ENCODE results near the gene THBS4. TPM values are rescaled to one million over a fixed set of nuclear protein-coding genes. Genes with fewer than 3 reads are reported as not detected.

Gene THBS4
- total RNA-seq, 1 donor from 2014 or later, result 0.29 TPM

DNA sequence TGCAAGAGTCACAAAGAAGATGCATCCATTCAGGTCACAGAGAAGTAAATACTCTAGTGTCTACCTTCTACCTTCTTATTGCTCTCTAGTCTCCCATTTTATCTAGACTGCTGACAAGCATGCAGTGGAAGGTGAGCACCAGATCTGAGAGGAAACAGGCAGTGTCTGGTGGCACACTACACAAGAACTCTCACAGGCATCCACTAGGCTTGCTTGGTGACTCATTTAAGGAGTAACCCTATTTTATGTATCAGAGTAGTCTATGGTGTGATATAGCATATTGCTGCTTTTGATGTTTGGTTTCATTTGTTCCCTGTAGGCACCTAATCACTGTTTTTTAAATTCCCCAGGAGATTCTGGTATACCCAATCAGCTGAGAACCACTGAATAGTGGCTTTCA, 1.6 kb upstream of the THBS4 start:
- no peak for DNase-seq (ENCODE audit: low read depth)
- TF ChIP-seq, protein P1, sequence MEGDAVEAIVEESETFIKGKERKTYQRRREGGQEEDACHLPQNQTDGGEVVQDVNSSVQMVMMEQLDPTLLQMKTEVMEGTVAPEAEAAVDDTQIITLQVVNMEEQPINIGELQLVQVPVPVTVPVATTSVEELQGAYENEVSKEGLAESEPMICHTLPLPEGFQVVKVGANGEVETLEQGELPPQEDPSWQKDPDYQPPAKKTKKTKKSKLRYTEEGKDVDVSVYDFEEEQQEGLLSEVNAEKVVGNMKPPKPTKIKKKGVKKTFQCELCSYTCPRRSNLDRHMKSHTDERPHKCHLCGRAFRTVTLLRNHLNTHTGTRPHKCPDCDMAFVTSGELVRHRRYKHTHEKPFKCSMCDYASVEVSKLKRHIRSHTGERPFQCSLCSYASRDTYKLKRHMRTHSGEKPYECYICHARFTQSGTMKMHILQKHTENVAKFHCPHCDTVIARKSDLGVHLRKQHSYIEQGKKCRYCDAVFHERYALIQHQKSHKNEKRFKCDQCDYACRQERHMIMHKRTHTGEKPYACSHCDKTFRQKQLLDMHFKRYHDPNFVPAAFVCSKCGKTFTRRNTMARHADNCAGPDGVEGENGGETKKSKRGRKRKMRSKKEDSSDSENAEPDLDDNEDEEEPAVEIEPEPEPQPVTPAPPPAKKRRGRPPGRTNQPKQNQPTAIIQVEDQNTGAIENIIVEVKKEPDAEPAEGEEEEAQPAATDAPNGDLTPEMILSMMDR (conservative IDR thresholded peaks at IDR 0.05; ENCODE audit: low read depth, low read length), result no peak

DNA sequence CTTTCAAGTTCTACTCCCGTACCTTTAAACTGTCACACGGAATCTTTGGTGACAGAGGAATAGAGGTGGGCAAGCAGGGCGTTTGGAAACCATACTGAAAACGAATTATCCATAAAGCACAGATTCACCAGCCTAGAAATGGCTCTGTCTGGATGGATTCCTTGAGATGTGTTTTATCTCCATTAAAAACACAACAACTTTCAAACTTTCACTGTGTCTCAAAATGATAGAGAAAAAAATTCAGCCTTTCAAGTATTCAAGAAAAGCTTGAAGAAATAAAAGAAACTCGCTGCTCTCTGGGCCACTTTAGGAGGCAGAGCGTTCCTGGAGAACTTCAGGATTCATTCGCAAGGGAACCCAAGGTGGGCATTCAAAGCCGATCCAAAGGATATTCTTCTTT, 589 bp upstream of the THBS4 start:
- DNase-seq (ENCODE audit: low read depth), result no peak
- no peak overlapping the region for H3K4me3 ChIP-seq (ENCODE audit: low read depth, low read length)
- TF ChIP-seq, protein P1 (conservative IDR thresholded peaks at IDR 0.05; ENCODE audit: low read depth, low read length), result no peak

More for the DNA sequence above, 1.6 kb upstream of the THBS4 start:
- no peak overlapping the region for H3K4me3 ChIP-seq (ENCODE audit: low read depth, low read length)

DNA sequence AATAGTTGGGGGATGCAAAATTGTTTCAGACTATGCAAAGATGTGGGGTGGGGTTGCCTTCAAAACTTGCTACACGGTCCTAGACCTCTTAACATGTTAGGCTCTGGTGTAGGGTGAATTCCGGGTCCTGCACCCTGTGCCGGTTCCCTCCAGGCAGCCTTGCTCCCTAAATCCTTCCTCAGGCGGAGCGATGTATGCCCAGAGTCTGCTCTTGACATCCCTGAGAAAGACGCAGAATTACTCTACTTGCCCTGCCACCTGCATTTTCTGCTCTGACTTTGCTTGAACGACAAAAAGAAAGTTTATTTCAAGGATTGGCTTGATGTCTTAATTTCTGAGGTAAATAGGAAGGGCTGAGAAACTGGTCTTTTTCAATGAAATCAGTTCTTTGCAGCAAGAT, 691 bp downstream of the THBS4 start:
- DNase-seq (ENCODE audit: low read depth), result no peak
- no peak overlapping the region for H3K4me3 ChIP-seq (ENCODE audit: low read depth, low read length)
- TF ChIP-seq, protein P1 (conservative IDR thresholded peaks at IDR 0.05; ENCODE audit: low read depth, low read length), result no peak

DNA sequence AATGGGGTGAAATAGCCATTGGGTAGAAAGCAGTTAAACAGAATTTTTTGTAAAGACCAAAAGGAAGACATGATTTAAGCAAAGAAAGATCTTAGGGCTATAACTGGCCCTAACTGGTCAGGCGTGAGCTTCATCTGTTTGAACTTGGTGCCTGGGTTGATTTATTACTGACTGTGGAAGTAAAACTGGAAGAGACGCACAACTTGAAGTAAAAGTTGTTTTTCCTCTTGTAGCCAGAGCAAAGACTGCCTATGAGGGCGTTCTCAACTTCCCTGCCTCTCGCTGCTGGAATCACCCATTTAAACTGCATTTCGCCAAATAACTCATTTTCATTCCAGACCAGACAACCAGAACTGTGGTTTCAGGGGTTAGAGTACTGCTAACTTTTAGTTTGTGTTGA, 1.5 kb downstream of the THBS4 start:
- no peak overlapping the region for H3K4me3 ChIP-seq (ENCODE audit: low read depth, low read length)
- TF ChIP-seq, protein P1 (conservative IDR thresholded peaks at IDR 0.05; ENCODE audit: low read depth, low read length), result no peak
- DNase-seq (ENCODE audit: low read depth), result no peak

DNA sequence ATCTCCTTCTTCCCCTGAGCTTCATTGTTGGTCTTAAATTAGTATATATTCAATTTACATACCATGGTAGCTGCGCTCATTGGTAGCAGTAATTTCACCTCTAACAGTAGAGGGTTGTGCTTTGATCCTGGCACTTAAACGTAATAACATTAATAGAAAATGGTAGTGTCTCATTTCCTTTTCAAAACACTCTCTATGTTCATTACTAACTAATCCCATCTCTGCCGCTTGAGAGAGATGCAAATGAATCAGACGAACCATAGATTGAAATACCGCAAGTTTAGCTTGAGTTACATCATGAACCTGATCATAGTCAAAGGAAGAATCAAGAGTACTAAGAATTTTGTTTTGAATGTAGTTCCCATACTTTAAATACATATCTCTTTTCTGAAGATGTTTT, 2.2 kb downstream of the THBS4 start:
- no peak for DNase-seq (ENCODE audit: low read depth)
- no peak overlapping the region for H3K4me3 ChIP-seq (ENCODE audit: low read depth, low read length)
- TF ChIP-seq, protein P1 (conservative IDR thresholded peaks at IDR 0.05; ENCODE audit: low read depth, low read length), result no peak

DNA sequence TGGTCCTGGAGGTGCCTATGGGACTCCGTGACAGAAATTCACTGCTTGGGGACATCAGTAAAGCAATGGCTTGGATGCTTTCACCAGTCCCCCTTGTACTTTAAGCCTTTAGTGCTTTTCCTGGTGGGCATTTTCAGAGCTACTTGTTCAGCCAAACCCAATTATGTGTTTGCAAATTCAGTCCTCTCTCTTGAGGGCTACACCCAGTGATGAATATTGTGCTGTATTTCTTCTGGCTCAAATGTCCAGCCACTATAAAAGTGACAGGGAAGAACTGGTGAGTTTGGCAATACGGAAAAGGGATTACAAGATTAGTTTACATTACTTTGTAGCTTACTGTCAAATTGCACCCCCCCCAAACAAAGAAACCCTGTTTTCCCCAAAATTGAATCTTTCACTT, 4.5 kb downstream of the THBS4 start:
- TF ChIP-seq, protein P1 (conservative IDR thresholded peaks at IDR 0.05; ENCODE audit: low read depth, low read length), result no peak
- H3K4me3 ChIP-seq (ENCODE audit: low read depth, low read length), result no peak overlapping the region
- DNase-seq (ENCODE audit: low read depth), result no peak

DNA sequence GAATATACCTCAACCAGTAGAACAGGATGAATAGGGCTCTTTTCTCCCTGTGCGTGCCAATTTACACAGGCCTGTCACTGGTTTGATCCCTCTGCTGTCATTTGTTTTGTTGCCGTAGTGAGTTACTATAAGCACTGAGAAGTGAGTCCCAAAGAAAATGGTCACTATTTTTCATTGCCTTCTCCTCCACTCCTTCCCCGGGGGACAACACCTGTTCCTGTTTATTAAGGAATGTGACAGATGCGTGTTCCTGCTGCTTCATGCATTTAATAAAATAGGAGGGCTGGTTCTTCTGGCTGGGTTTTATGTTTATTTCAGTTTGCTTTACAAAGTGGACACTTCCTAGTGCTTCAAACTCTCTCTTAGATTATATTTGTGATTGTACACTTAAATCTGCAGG, 6.4 kb downstream of the THBS4 start:
- TF ChIP-seq, protein P1 (conservative IDR thresholded peaks at IDR 0.05; ENCODE audit: low read depth, low read length), result no peak
- DNase-seq (ENCODE audit: low read depth), result no peak
- no peak overlapping the region for H3K4me3 ChIP-seq (ENCODE audit: low read depth, low read length)
